Stomach (tissue), 9 donors: ENCODE measurements around the gene CCDC141. TPM values are rescaled to one million over a fixed set of nuclear protein-coding genes. Genes with fewer than 3 reads are reported as not detected.

Source experiments
- DNase-seq, 2 donors: peaks; one replicate each; pipeline versions ENCODE4 v3.0.0 to v3.0.0-alpha.2; 2013 to 2019
- H3K27ac ChIP-seq, 5 donors: fragments of 200-600 bp in 4 of 5; sonication (generic) in 4 of 5; one replicate each; pipeline ENCODE4 v1.5.1; 2013 to 2019; ENCODE audit warnings: mild to moderate bottlenecking in 1 of 5, moderate library complexity in 1 of 5
- H3K27me3 ChIP-seq, 3 donors: fragments of 200-600 bp; sonication (generic); one replicate each; pipeline ENCODE4 v1.5.1; 2017 to 2019; ENCODE audit warnings: mixed run types in 1 of 3
- H3K36me3 ChIP-seq, 4 donors: fragments of 200-600 bp; sonication (generic); 1 replicate in 3 of 4; 2 replicates in 1 of 4; pipeline ENCODE4 v1.5.1; 2016 to 2019
- H3K4me1 ChIP-seq, 4 donors: fragments of 200-600 bp; sonication (generic); one replicate each; pipeline ENCODE4 v1.5.1; 2016 to 2019
- H3K4me3 ChIP-seq, 4 donors: fragments of 200-600 bp; sonication (generic) in 3 of 4; one replicate each; pipeline ENCODE4 v1.5.1; 2016 to 2019; ENCODE audit warnings: mild to moderate bottlenecking in 1 of 4
- H3K9me3 ChIP-seq, 4 donors: fragments of 200-600 bp; sonication (generic); one replicate each; pipeline ENCODE4 v1.5.1; 2016 to 2019
- CTCF ChIP-seq, 7 experiments: fragments of 450-650 bp in 4 of 7; fragments of 200-600 bp in 3 of 7; sonication (generic) in 3 of 7; IDR thresholded peaks; one replicate each; pipeline ENCODE4 v1.5.1; 2016 to 2019; ENCODE audit warnings: antibody characterized with exemption in 7 of 7, control low read depth in 2 of 7, mild to moderate bottlenecking in 1 of 7
- EP300 ChIP-seq: sonication (generic); formaldehyde crosslinking; IDR thresholded peaks from one replicate; pipeline ENCODE4 v1.6.1; 2017; ENCODE audit warnings: antibody characterized with exemption
- POLR2A ChIP-seq, 4 donors: fragments of 450-650 bp; IDR thresholded peaks; one replicate each; pipeline ENCODE4 v1.6.1; 2016; ENCODE audit warnings: antibody characterized with exemption in 4 of 4, control low read depth in 2 of 4, mild to moderate bottlenecking in 1 of 4, moderate library complexity in 1 of 4
- POLR2AphosphoS5 ChIP-seq, 3 donors: sonication (generic); formaldehyde crosslinking; IDR thresholded peaks; one replicate each; pipeline ENCODE4 v1.6.1; 2016; ENCODE audit warnings: antibody characterized with exemption in 3 of 3
- WGBS, 5 donors: extraction: QIAGEN DNeasy Blood & Tissue Kit in 3 of 5; methylation state at CpG; one replicate each; pipeline versions ENCODE4 v1.1.5 to v1.1.7; 2013 to 2018; 5-methylcytosine and 5-hydroxymethylcytosine counted together
- intact Hi-C: fragments of 100-400 bp; cut with DNase I; formaldehyde crosslinking; loops from one replicate; pipeline ENCODE4 v1.15.1; 2023; ENCODE audit warnings: low total_unique reads
- polyA plus RNA-seq, 3 donors: library from polyadenylated mRNA; stranded (reverse); fragments of 200-250 nt; gene quantifications; one replicate each; pipeline ENCODE4 v1.2.3, GENCODE V29; 2013
- total RNA-seq, 5 donors: library from RNA; depleted of rRNA; stranded (reverse); fragments of >200 nt; gene quantifications; one replicate each; pipeline versions ENCODE4 v1.1.0 to v1.2.3, GENCODE V29; 2014 to 2016
- donor health status: healthy with polysubstance abuse.
- donor health status: Bipolar disorder and iron deficiency.
- donor health status: healthy.

Gene CCDC141
- total and polyA plus RNA-seq, 8 donors: 0.10 to 12.5 (median 1.2) TPM; not detected in 1

DNA sequence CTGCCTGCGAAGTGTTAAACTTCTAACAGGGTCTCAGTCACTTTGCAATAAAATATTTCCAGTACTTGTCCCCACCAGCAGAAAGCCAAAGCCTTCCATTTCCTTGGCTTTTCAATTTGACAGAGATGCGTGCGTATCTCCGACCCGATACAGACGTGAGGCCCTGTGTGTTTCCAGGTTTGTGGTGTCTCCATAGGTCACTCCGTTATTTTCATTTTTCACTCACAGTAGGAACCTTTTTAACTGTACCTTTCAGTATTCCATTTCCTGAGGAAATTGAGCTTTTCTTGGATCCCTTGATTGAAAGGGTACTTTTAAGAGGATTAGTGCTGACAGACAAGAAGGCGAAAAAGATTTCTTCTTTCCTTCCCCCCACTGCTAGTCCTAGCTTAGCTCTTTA is 126.4 kb downstream of the CCDC141 start:
- Histone ChIP-seq H3K27ac (no peak overlapping the region), H3K4me1 (no peaks in the 10 kb centered on the region), H3K9me3 (no peaks in the 10 kb centered on the region), H3K27me3 (no peaks in the 10 kb centered on the region), H3K4me3 (no peak overlapping the region), H3K36me3 (no peaks in the 10 kb centered on the region)
- TF ChIP-seq POLR2AphosphoS5 (IDR thresholded peaks at IDR 0.05) (no peak), EP300 (no peak)
- no peak for DNase-seq
- 90 to 94% (median 91%) methylated on average over 8 of the region's 8 CpGs for WGBS, 5 donors
- intact Hi-C loops: no loop called here

- Histone ChIP-seq H3K27ac (no peak overlapping the region), H3K9me3 (no peaks in the 10 kb centered on the region), H3K4me3 (no peak overlapping the region), H3K36me3 (no peaks in the 10 kb centered on the region), H3K4me1 (no peaks in the 10 kb centered on the region), H3K27me3 (no peaks in the 10 kb centered on the region)
- DNase-seq: no peak
- WGBS, 5 donors: 85 to 89% (median 85%) methylated on average over 3 of the region's 3 CpGs
- intact Hi-C loops: no loop called here
- TF ChIP-seq EP300: no peak
- no peak for TF ChIP-seq POLR2A (IDR thresholded peaks at IDR 0.05)
- TF ChIP-seq POLR2AphosphoS5 (IDR thresholded peaks at IDR 0.05): no peak
These were observed 128.9 kb downstream of the CCDC141 start for GRCh38 chr2:178920916-178921513.

- no peaks in the 10 kb centered on the region for H3K27me3 ChIP-seq
- no peaks in the 10 kb centered on the region for H3K9me3 ChIP-seq
- intact Hi-C loops: loop anchor here (10.0 kb wide), 1 partner anchor 123 kb away; no protein-coding TSS in a partner anchor
These were observed 132.4 kb downstream of the CCDC141 start for GRCh38 chr2:178917555-178917954.

DNA sequence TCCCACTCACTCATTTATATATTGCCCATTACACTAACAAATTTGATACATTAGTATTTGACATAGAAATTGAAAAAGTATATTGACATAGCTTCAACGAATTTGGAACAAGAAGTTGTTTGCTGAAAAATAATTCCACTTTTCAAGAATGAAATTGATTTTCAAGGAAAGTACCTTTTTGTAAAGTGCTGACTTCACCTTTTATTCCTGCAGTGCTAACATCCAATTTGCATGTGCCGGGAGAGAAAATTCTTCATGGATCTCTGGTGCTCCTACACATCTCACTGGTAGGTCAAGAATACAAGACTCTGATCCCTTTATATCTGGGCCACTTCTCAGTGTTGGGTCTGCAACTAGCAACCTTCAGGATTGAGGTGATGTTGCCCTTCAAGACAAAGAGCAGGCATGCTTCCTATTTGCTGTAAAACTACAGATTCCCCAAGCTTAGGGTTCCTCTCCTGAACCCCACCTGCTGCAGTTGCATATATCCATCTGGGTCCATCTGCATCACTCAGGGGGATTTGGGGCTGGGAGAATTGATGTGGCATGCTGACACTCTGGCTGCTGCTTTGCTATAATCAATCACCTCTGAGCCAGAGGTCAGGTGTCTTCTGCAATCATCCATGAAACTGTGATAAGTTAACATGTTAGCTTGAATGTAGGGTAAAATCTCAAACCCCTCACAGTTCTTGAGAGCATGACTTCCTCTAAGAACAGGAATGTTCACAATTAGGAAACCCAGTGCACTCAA is 134.3 kb downstream of the CCDC141 start:
- 47 to 64% (median 51%) methylated on average over 2 of the region's 2 CpGs for WGBS, 5 donors
- Histone ChIP-seq H3K27me3 (no peaks in the 10 kb centered on the region), H3K27ac (no peak overlapping the region), H3K9me3 (no peaks in the 10 kb centered on the region), H3K36me3 (no peaks in the 10 kb centered on the region), H3K4me3 (no peak overlapping the region), H3K4me1 (peaks cover 0 to 4% (median 0%) of the 10 kb centered on the region in 4 donors)
- TF ChIP-seq POLR2A (IDR thresholded peaks at IDR 0.05): no peak
- TF ChIP-seq POLR2AphosphoS5 (IDR thresholded peaks at IDR 0.05): no peak
- no peak for TF ChIP-seq CTCF (IDR thresholded peaks at IDR 0.05)
- TF ChIP-seq EP300: no peak
- intact Hi-C loops: loop anchor here (10.0 kb wide), 1 partner anchor 121 kb away; no protein-coding TSS in a partner anchor
- no peak for DNase-seq

More at GRCh38 chr2:178917555-178917954, 132.4 kb downstream of the CCDC141 start:
- H3K4me1 ChIP-seq: peaks cover 0 to 4% (median 0%) of the 10 kb centered on the region in 4 donors
- H3K4me3 ChIP-seq: no peak overlapping the region
- H3K36me3 ChIP-seq: no peaks in the 10 kb centered on the region
- WGBS, 5 donors: 85 to 91% (median 87%) methylated on average over 4 of the region's 4 CpGs
- H3K27ac ChIP-seq: no peak overlapping the region
- DNase-seq: no peak
- TF ChIP-seq POLR2AphosphoS5 (IDR thresholded peaks at IDR 0.05) (no peak), POLR2A (IDR thresholded peaks at IDR 0.05) (no peak), EP300 (no peak), CTCF (IDR thresholded peaks at IDR 0.05) (no peak)

- Histone ChIP-seq H3K9me3 (no peaks in the 10 kb centered on the region), H3K4me1 (peaks cover 0 to 8% (median 3%) of the 10 kb centered on the region in 4 donors), H3K27me3 (no peaks in the 10 kb centered on the region), H3K36me3 (no peaks in the 10 kb centered on the region), H3K4me3 (no peak overlapping the region), H3K27ac (no peak overlapping the region)
- DNase-seq: peak; percentile 84 to 93
- intact Hi-C loops: loop anchor here (10.0 kb wide), 1 partner anchor 120 kb away; no protein-coding TSS in a partner anchor
- TF ChIP-seq EP300 (no peak), POLR2AphosphoS5 (IDR thresholded peaks at IDR 0.05) (peak in 1 of 3 donors; percentile 13), CTCF (IDR thresholded peaks at IDR 0.05) (peak in 5 of 7 experiments; percentile 66 to 81 (median 70))
- WGBS, 5 donors: 29 to 38% (median 33%) methylated on average over 4 of the region's 4 CpGs
These were observed 135.6 kb downstream of the CCDC141 start for GRCh38 chr2:178914259-178914849.
